CD4-positive, alpha-beta T cell treated with Interleukin-21 for 1 hour (primary cell): Measurements from ENCODE around the gene KAZN.

Experiments used
- DNase-seq: peaks from one replicate; pipeline ENCODE4 v3.0.0-alpha.2; 2020

KAZN gene

GRCh38 chr1:14895727-14896126 is 297.2 kb downstream of the KAZN start:
- DNase-seq: no peak

- DNase-seq: no peak
Measured at GRCh38 chr1:14896381-14897079, 298.0 kb downstream of the KAZN start.

- DNase-seq: no peak
Measured at GRCh38 chr1:14897080-14897449, 298.6 kb downstream of the KAZN start.

- no peak for DNase-seq
Measured at GRCh38 chr1:14897547-14897946, 299.1 kb downstream of the KAZN start.

- DNase-seq: no peak
Measured at GRCh38 chr1:14897997-14898645, 299.6 kb downstream of the KAZN start.

- no peak for DNase-seq
Measured at GRCh38 chr1:14899686-14900085, 301.2 kb downstream of the KAZN start.

- DNase-seq: no peak
Measured at GRCh38 chr1:14901371-14901954, 303.0 kb downstream of the KAZN start.

- no peak for DNase-seq
Measured at GRCh38 chr1:14903922-14904321, 305.4 kb downstream of the KAZN start.

- no peak for DNase-seq
Measured at GRCh38 chr1:14906665-14907064, 308.2 kb downstream of the KAZN start.

- no peak for DNase-seq
Measured at GRCh38 chr1:14907416-14907815, 308.9 kb downstream of the KAZN start.

GRCh38 chr1:14909273-14909672 is 310.8 kb downstream of the KAZN start:
- no peak for DNase-seq

- no peak for DNase-seq
Measured at GRCh38 chr1:14909920-14910460, 311.5 kb downstream of the KAZN start.

- no peak for DNase-seq
Measured at GRCh38 chr1:14910984-14911721, 312.7 kb downstream of the KAZN start.

- DNase-seq: no peak
Measured at GRCh38 chr1:14912839-14913481, 314.5 kb downstream of the KAZN start.

GRCh38 chr1:14913482-14914177 is 315.1 kb downstream of the KAZN start:
- no peak for DNase-seq

- no peak for DNase-seq
Measured at GRCh38 chr1:14914351-14914988, 316.0 kb downstream of the KAZN start.

- peak; percentile 6 for DNase-seq
Measured at GRCh38 chr1:14915356-14916054, 317.0 kb downstream of the KAZN start.

GRCh38 chr1:14919289-14919688 is 320.8 kb downstream of the KAZN start:
- DNase-seq: no peak

- DNase-seq: no peak
Measured at GRCh38 chr1:14919751-14920150, 321.3 kb downstream of the KAZN start.

- DNase-seq: no peak
Measured at GRCh38 chr1:14921057-14921456, 322.6 kb downstream of the KAZN start.
